ENCODE measurements around the gene AMBP.

Gene AMBP

GRCh38 chr9:114094971-114095370 lies 16.9 kb upstream of the AMBP start:
- no peak for DNase-seq (ENCODE audit: low read depth)
- no peak overlapping the region for H3K4me3 ChIP-seq (ENCODE audit: low read length)
- TF ChIP-seq CTCF (conservative IDR thresholded peaks at IDR 0.05; ENCODE audit: low read length) = no peak

- DNase-seq (ENCODE audit: low read depth) = no peak
- TF ChIP-seq CTCF (conservative IDR thresholded peaks at IDR 0.05; ENCODE audit: low read length) = no peak
- no peak overlapping the region for H3K4me3 ChIP-seq (ENCODE audit: low read length)
Observed at GRCh38 chr9:114093761-114094505, 15.8 kb upstream of the AMBP start.

- no peak overlapping the region for H3K4me3 ChIP-seq (ENCODE audit: low read length)
- no peak for TF ChIP-seq CTCF (conservative IDR thresholded peaks at IDR 0.05; ENCODE audit: low read length)
- no peak for DNase-seq (ENCODE audit: low read depth)
Observed at GRCh38 chr9:114093031-114093471, 15.0 kb upstream of the AMBP start.

- DNase-seq (ENCODE audit: low read depth) = no peak
- no peak overlapping the region for H3K4me3 ChIP-seq (ENCODE audit: low read length)
- TF ChIP-seq CTCF (conservative IDR thresholded peaks at IDR 0.05; ENCODE audit: low read length) = no peak
Observed at GRCh38 chr9:114092336-114092735, 14.2 kb upstream of the AMBP start.

GRCh38 chr9:114091711-114092110 lies 13.6 kb upstream of the AMBP start:
- DNase-seq (ENCODE audit: low read depth) = no peak
- H3K4me3 ChIP-seq (ENCODE audit: low read length) = no peak overlapping the region
- no peak for TF ChIP-seq CTCF (conservative IDR thresholded peaks at IDR 0.05; ENCODE audit: low read length)

- no peak for TF ChIP-seq CTCF (conservative IDR thresholded peaks at IDR 0.05; ENCODE audit: low read length)
- DNase-seq (ENCODE audit: low read depth) = no peak
Observed at GRCh38 chr9:114090798-114091197, 12.7 kb upstream of the AMBP start.

GRCh38 chr9:114089206-114089840 lies 11.2 kb upstream of the AMBP start:
- H3K4me3 ChIP-seq (ENCODE audit: low read length) = no peak overlapping the region
- DNase-seq (ENCODE audit: low read depth) = no peak
- TF ChIP-seq CTCF (conservative IDR thresholded peaks at IDR 0.05; ENCODE audit: low read length) = no peak

More at GRCh38 chr9:114090798-114091197, 12.7 kb upstream of the AMBP start:
- H3K4me3 ChIP-seq (ENCODE audit: low read length) = no peak overlapping the region
